NCI-H510A treated with DMSO at 0.1 percent for 48 hours (cell line): ENCODE measurements around the gene TTLL6.
"Not testable (repeated sequence)": the region's sequence is repeated elsewhere in the genome, so short reads cannot be mapped to it uniquely, and the experiment has no call there.

Experiments
- DNase-seq: peaks from one replicate; lab custom pipeline; 2025; lab: John Stamatoyannopoulos, UW

Gene TTLL6

DNA sequence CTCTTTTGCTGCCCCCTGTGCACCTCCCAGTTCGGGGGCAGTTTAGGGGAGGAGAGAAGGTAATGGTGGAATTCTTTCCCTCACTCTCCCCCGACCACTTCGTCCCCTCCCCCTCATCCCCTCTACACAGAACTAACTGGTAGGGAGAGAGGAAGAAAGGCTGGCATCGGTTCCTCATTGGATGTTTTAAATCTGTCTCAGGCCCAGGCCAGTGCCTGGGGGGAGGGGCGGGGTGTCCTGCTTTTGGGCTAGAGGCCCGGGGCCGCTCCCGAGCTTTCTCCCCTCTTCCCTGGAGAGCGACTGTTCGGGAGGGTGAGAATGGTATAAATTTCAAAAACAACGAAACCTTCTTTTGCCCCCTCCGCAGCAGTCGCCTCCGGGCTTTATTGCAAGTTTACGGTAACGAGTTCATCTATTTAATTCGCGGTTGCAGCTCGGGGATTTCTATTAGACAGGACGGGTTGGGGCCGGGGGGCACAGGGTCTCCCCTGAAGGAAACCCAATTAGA is 94.1 kb downstream of the TTLL6 start, which contains the start of gene PRAC2:
Gene PRAC2, plus strand, starts transcription at position 271 of the 508 bp plus-strand sequence. CDS start 1,226 bp downstream, outside the sequence.
- peak; percentile 45 for DNase-seq

GRCh38 chr17:48722201-48722907 is 94.7 kb downstream of the TTLL6 start, which contains the start of gene PRAC1:
Gene PRAC1, minus strand, starts transcription at chr17:48722518. Its CDS starts 126 bp downstream, at chr17:48722392.
- peak; percentile 81 for DNase-seq

DNA sequence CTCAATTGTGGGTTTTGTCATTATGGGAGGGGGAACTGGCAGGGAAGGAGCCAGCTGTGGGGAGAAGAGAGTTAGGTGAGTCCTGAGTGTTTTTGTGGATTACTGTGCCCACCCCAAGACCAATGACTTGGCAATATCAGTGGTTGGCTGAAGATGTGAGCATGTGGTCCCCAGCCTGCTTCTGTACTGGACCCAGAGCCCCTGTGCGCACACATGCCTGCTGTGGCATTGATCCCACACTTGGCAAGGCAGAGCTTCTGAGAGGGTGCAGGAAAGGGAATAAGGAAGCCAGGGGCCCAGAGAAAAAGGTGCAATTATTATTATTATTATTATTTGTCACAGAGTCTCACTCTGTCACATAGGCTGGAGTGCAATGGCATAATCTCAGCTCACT is 96.0 kb downstream of the TTLL6 start:
- no peak for DNase-seq

GRCh38 chr17:48720266-48721008 is 96.6 kb downstream of the TTLL6 start:
- DNase-seq, result peak; percentile 72

- peak; percentile 78 for DNase-seq
Measured at GRCh38 chr17:48719642-48720265, 97.3 kb downstream of the TTLL6 start.

GRCh38 chr17:48718761-48719641 is 98.0 kb downstream of the TTLL6 start:
- peak; percentile 48 for DNase-seq

DNA sequence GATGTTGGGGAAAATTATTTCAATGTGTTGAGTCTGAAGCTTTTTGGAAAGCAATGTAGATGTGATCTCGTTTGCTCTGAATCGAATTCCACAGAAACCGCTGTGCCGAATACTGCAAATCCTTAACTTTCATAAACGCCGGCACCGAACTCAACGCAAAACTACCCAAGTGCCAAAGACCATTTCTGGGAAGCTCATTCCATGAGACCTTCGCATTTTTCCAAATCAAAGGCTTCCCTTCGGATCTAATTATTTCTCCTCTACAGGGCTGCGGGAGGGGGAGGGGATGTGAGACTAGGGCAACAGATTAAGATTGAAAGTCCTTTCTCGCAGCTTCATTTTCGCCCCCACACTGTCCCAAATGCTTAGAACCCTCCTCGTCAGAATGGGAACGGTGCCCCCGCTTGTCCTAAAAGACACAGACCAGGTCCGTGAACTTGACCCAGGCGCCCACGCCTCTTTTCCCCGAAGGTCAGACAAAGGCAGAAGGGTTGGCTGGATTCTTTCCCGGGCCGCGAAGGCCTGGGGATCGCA is 98.7 kb downstream of the TTLL6 start:
- DNase-seq, result no peak

- DNase-seq, result no peak
Measured at GRCh38 chr17:48717367-48718226, 99.4 kb downstream of the TTLL6 start.

DNA sequence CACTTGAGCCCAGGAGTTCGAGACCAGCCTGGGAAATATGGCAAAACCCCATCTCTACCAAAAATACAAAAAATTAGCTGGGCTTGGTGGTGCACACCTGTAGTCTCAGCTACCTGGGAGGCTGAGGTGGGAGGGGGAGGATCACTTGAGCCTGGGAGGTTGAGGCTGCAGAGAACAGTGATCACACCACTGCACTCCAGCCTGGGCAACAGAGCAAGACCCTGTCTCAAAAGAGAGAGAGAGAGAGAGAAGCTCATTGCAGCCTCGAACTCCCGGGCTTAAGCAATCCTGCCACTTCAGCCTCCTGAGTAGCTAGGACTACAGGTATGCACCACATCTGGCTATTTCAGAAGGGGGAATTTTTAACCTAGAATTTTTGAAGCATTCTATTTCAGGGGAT is 100.5 kb downstream of the TTLL6 start:
- DNase-seq, result not testable (repeated sequence)

DNA sequence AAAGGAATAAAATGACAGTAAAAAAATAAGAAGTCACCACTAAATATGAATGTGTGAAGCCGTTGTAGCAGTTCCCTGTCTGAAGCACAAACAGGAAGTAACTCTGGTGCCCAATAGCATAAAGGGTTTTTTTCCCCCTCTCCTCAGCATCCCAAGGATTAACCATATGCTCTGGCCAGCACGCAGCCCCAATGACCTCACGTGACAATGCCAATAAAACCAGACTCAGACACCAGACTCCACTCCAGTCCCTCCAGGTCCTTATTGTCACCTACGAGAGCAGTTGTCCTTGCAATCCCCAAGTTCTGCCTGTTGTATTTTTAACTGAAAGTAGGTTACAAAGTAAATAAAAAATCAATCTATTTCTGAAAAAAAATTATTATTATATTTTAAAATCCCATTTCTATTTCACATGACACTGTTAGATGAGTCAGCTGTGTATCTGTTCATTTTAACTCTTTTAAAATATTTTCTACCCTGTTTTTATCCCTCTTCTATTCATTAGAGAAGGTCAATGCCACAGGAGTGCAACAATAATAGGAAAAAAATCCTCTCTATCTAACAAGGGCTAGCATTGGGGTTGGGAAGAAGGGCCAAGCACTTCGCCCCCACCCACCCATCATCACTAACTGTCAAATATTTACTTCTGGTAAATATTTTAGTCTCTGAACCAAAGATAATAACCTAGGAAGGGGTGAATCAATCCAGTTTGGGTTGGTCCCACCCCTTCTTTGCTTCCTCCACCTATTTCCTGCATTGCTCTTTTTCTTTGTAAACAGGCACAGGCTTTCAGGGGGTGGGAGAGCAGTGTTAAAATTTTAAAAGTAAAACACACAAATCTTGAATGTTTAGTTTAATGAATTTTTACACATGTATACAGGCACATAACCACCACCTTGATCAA is 101.3 kb downstream of the TTLL6 start:
- DNase-seq, result peak; percentile 70
